ENCODE results near the gene ABCA2. TPM values are rescaled to one million over a fixed set of nuclear protein-coding genes. Genes with fewer than 3 reads are reported as not detected.

Gene ABCA2
- total and polyA plus RNA-seq, 9 of the 15 experiments (the other 6 are each of a cell fraction or from before 2014, with no cell fraction given) = 0.69 to 16.3 (median 6.1) TPM; not detected in 2

- Histone ChIP-seq H3K27me3 (ENCODE audit: control insufficient read depth in 2 of 2, insufficient read depth in 2 of 2, low read length in 2 of 2) (no peaks in the 10 kb centered on the region), H3K4me3 (no peak overlapping the region), H4K20me1 (replicated peaks; ENCODE audit: control insufficient read depth, insufficient read depth, low read length) (no peaks in the 10 kb centered on the region), H3K9me1 (ENCODE audit: control insufficient read depth, insufficient read depth, low read length) (no peaks in the 10 kb centered on the region), H3K4me2 (ENCODE audit: insufficient read depth, low read length) (no peak overlapping the region; the same call in 1 of the 2 replicates), H3K27ac (ENCODE audit: extremely low read depth, low read depth, low read length) (no peak overlapping the region), H2AFZ (ENCODE audit: low read depth, low read length) (no peak overlapping the region), H3K4me1 (replicated peaks in 1 of 2; ENCODE audit: control insufficient read depth in 2 of 2, insufficient read depth in 2 of 2, low read length in 2 of 2) (peaks cover 13 to 94% of the 10 kb centered on the region in 2 experiments), H3K9ac (ENCODE audit: insufficient read depth in 1 of 2, low read depth in 2 of 2, low read length in 2 of 2) (peak overlapping the region in 1 of 2 experiments; percentile 86; a peak in 2 of 4 replicates), H3K36me3 (ENCODE audit: control insufficient read depth, insufficient read depth, low read length) (no peaks in the 10 kb centered on the region), H3K79me2 (ENCODE audit: control insufficient read depth, insufficient read depth, low read length) (peaks cover 3% of the 10 kb centered on the region; the same call in 1 of the 3 replicates), H3K9me3 (replicated peaks; ENCODE audit: control insufficient read depth, insufficient read depth, low read depth, low read length) (no peaks in the 10 kb centered on the region)
- CTCF ChIA-PET (ENCODE audit: low intra/inter-chr PET ratio) = no interaction called here
- FAIRE-seq (no peak), ATAC-seq (no peak), DNase-seq (ENCODE audit: extremely low read depth in 1 of 4, low spot score in 3 of 4) (no peak)
- WGBS (ENCODE audit: insufficient coverage, low coverage, missing lambda C conversion rate) = 63% methylated on average over 4 of the region's 4 CpGs
- intact Hi-C loops (cut with micrococcal nuclease) = no loop called here
- in situ Hi-C loops (cut with MboI) = no loop called here
- no TSS peak for BruUV-seq (replicated peaks)
- TF ChIP-seq, protein P1, sequence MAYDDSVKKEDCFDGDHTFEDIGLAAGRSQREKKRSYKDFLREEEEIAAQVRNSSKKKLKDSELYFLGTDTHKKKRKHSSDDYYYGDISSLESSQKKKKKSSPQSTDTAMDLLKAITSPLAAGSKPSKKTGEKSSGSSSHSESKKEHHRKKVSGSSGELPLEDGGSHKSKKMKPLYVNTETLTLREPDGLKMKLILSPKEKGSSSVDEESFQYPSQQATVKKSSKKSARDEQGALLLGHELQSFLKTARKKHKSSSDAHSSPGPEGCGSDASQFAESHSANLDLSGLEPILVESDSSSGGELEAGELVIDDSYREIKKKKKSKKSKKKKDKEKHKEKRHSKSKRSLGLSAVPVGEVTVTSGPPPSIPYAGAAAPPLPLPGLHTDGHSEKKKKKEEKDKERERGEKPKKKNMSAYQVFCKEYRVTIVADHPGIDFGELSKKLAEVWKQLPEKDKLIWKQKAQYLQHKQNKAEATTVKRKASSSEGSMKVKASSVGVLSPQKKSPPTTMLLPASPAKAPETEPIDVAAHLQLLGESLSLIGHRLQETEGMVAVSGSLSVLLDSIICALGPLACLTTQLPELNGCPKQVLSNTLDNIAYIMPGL (CRISPR knock-in tag; IDR thresholded peaks at IDR 0.05) = no peak
- TF ChIP-seq TOE1 (IDR thresholded peaks at IDR 0.05; ENCODE audit: borderline replicate concordance) (no peak), TOE1 (CRISPR knock-in tag; IDR thresholded peaks at IDR 0.05; ENCODE audit: borderline replicate concordance, low read depth) (no peak), TAF9B (IDR thresholded peaks at IDR 0.05; ENCODE audit: partially characterized antibody) (no peak), ATF3 (IDR thresholded peaks at IDR 0.05) (no peak), ATF3 (CRISPR knock-in tag; conservative IDR thresholded peaks at IDR 0.05) (no peak), KDM2B (CRISPR knock-in tag; IDR thresholded peaks at IDR 0.05) (no peak), ZNF584 (CRISPR knock-in tag; IDR thresholded peaks at IDR 0.05; ENCODE audit: low read depth) (no peak), ELK1 (CRISPR knock-in tag; IDR thresholded peaks at IDR 0.05) (no peak), RBM34 (IDR thresholded peaks at IDR 0.05; ENCODE audit: borderline replicate concordance, insufficient read depth, low read length) (no peak), PCBP1 (IDR thresholded peaks at IDR 0.05; ENCODE audit: low read depth, low read length, poor library complexity, severe bottlenecking) (no peak), ZNF140 (CRISPR knock-in tag; IDR thresholded peaks at IDR 0.05) (no peak), USF2 (CRISPR knock-in tag; IDR thresholded peaks at IDR 0.05) (no peak), ZNF780A (CRISPR knock-in tag; IDR thresholded peaks at IDR 0.05) (no peak), ZNF165 (CRISPR knock-in tag; IDR thresholded peaks at IDR 0.05; ENCODE audit: borderline replicate concordance) (no peak), TAL1 (IDR thresholded peaks at IDR 0.05) (no peak)
- TF ChIP-seq, protein P2, sequence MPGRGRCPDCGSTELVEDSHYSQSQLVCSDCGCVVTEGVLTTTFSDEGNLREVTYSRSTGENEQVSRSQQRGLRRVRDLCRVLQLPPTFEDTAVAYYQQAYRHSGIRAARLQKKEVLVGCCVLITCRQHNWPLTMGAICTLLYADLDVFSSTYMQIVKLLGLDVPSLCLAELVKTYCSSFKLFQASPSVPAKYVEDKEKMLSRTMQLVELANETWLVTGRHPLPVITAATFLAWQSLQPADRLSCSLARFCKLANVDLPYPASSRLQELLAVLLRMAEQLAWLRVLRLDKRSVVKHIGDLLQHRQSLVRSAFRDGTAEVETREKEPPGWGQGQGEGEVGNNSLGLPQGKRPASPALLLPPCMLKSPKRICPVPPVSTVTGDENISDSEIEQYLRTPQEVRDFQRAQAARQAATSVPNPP (IDR thresholded peaks at IDR 0.05; ENCODE audit: borderline replicate concordance, insufficient read depth, insufficient read length) = no peak
- POLR2A ChIA-PET = interaction anchor here (0.6 to 1.2 kb wide), 4 partner anchors 11 to 681 kb away, joined by 3 read pairs; partner anchors contain the start of gene NPDC1
These were observed 1.2 kb downstream of the ABCA2 start for GRCh38 chr9:137026828-137027227.
